ENCODE measurements around the gene ARID3A. TPM values are rescaled to one million over a fixed set of nuclear protein-coding genes. Genes with fewer than 3 reads are reported as not detected.

Gene ARID3A
- total RNA-seq, 1 experiment from 2014 or later: 28.9 TPM

DNA sequence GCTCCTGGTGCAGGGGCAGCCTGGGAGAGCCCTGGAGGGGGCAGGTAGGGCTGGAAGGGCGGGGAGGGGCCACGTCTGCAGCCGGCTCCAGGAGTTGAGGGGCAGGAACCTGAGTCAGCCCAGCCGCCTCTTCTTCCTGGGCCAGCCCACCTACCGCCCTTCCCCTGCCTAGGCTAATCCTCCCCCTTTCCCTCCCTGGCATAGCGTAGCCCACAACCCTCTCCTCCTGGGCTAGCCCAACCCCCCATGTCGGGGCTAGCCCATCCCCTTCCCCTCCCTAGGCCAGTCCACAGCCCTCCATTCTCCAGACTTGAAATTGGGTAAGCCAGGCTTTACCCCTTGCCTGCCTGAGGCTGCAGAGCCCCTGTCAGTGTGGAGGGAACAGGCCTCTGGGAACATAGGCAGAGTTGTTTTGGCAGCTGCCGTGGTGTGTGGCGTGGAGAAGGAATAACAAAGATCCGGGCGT is 37.7 kb downstream of the ARID3A start:
- in situ Hi-C loops (cut with HindIII; ENCODE audit: low pct_unique_long_range_greater_than_20kb, low sequenced_read_pairs) (no loop called here), intact Hi-C loops (cut with micrococcal nuclease; ENCODE audit: unreplicated experiment) (no loop called here)
- no peak overlapping the region for H3K27ac ChIP-seq (ENCODE audit: low read length)
- H3K27me3 ChIP-seq (ENCODE audit: control insufficient read depth, insufficient read depth, low read length): no peaks in the 10 kb centered on the region
- H3K9me3 ChIP-seq (ENCODE audit: control insufficient read depth, insufficient read depth, low read depth, low read length): no peaks in the 10 kb centered on the region
- TF ChIP-seq CTCF (IDR thresholded peaks at IDR 0.05): no peak
- H3K4me1 ChIP-seq (ENCODE audit: control insufficient read depth, insufficient read depth, low read length): peaks cover 5% of the 10 kb centered on the region; the same call in 1 of the 2 replicates
- no peak overlapping the region for H3K4me3 ChIP-seq (ENCODE audit: low read depth in 2 of 2, low read length in 2 of 2)
- POLR2A ChIA-PET: no interaction called here
- no peaks in the 10 kb centered on the region for H3K36me3 ChIP-seq (ENCODE audit: control insufficient read depth, insufficient read depth, low read length)
- DNase-seq (ENCODE audit: low read depth, low spot score): no peak
- CTCF ChIA-PET: no interaction called here
- no peak for ATAC-seq
- BruUV-seq (replicated peaks): no TSS peak

- intact Hi-C loops (cut with micrococcal nuclease; ENCODE audit: unreplicated experiment) (no loop called here), in situ Hi-C loops (cut with HindIII; ENCODE audit: low pct_unique_long_range_greater_than_20kb, low sequenced_read_pairs) (no loop called here)
- no peaks in the 10 kb centered on the region for H3K9me3 ChIP-seq (ENCODE audit: control insufficient read depth, insufficient read depth, low read depth, low read length)
- no peaks in the 10 kb centered on the region for H3K27me3 ChIP-seq (ENCODE audit: control insufficient read depth, insufficient read depth, low read length)
- no peak overlapping the region for H3K4me3 ChIP-seq (ENCODE audit: low read depth in 2 of 2, low read length in 2 of 2)
- ATAC-seq (no peak), DNase-seq (ENCODE audit: low read depth, low spot score) (no peak)
- H3K36me3 ChIP-seq (ENCODE audit: control insufficient read depth, insufficient read depth, low read length): no peaks in the 10 kb centered on the region
- TF ChIP-seq REST (IDR thresholded peaks at IDR 0.05; ENCODE audit: insufficient read depth in 1 of 2, low read depth in 2 of 2, low read length in 1 of 2): no peak
- no peak for TF ChIP-seq CTCF (IDR thresholded peaks at IDR 0.05)
- TF ChIP-seq POLR2AphosphoS5 (IDR thresholded peaks at IDR 0.05; ENCODE audit: low read depth, low read length): no peak
- TF ChIP-seq TCF7L2 (IDR thresholded peaks at IDR 0.05; ENCODE audit: low read depth, low read length): no peak
- no TSS peak for BruUV-seq (replicated peaks)
- CTCF ChIA-PET: no interaction called here
- H3K4me1 ChIP-seq (ENCODE audit: control insufficient read depth, insufficient read depth, low read length): peaks cover 2% of the 10 kb centered on the region; the same call in 1 of the 2 replicates
- POLR2A ChIA-PET: no interaction called here
- H3K27ac ChIP-seq (ENCODE audit: low read length): no peak overlapping the region
Observed at GRCh38 chr19:964116-964520, 38.3 kb downstream of the ARID3A start.

All from Panc1 (cell line).